K562 (cell line): ENCODE results near the gene HELT. TPM values are rescaled to one million over a fixed set of nuclear protein-coding genes. Genes with fewer than 3 reads are reported as not detected.

Experiments used
- ATAC-seq: fragments of 200-7000 bp; cut with Tn5 transposase; 3 replicates; pipeline ENCODE4 v1.9.1; 2020; ENCODE audit warnings: moderate library complexity
- Bru-seq: library from RNA; stranded (reverse); fragments of 400-500 nt; gene quantifications from one replicate; lab custom pipeline; 2021; lab: Mats Ljungman, UMichigan
- BruChase-seq, 2 experiments: library from RNA; stranded (reverse); fragments of 400-500 nt; gene quantifications; one replicate each; lab custom pipeline; 2021; lab: Mats Ljungman, UMichigan
- BruUV-seq: library from RNA; stranded (reverse); fragments of 400-500 nt; replicated peaks from 2 replicates; lab custom pipeline; 2021; lab: Mats Ljungman, UMichigan
- CTCF ChIA-PET: fragments of 300-600 bp; formaldehyde crosslinking; extraction: SDS; loops from one replicate; lab custom pipeline; 2021; ENCODE audit warnings: low intra/inter-chr PET ratio; lab: Yijun Ruan, JAX
- POLR2A ChIA-PET: fragments of 300-600, 350-650 bp; sonication (Branson Sonifier 250); formaldehyde crosslinking; extraction: SDS; loops from one replicate; lab custom pipeline; 2021; ENCODE audit warnings: antibody characterized with exemption, inconsistent platforms; lab: Yijun Ruan, JAX
- DNase-seq, 4 experiments: peaks; one replicate each; pipeline versions ENCODE4 v3.0.0 to v3.0.0-alpha.2; 2011 to 2018; ENCODE audit warnings: low spot score in 3 of 4, mixed read lengths in 3 of 4; ENCODE audit errors: extremely low read depth in 1 of 4
- FAIRE-seq: peaks from 2 replicates; lab custom pipeline; 2011; peaks lifted over from hg19 to GRCh38; lab: Jason Lieb, UNC
- H2AFZ ChIP-seq: 2 replicates; pipeline ENCODE4 v1.6.0; 2011; ENCODE audit warnings: low read depth, low read length, control low read depth, inconsistent platforms
- H3K27ac ChIP-seq: fragments of 200-600 bp; 3 replicates; pipeline ENCODE4 v1.8.0; 2011; ENCODE audit warnings: low read depth, mild to moderate bottlenecking, control low read depth, inconsistent platforms, low read length, moderate library complexity, mixed read lengths; ENCODE audit errors: extremely low read depth
- H3K27me3 ChIP-seq, 2 experiments: fragments of 300-600 bp in 1 of 2; 2 replicates in 1 of 2; 3 replicates in 1 of 2; pipeline versions ENCODE4 v1.6.0 to v1.8.0; 2011; ENCODE audit warnings: inconsistent platforms in 2 of 2, low read length in 2 of 2, mild to moderate bottlenecking in 1 of 2, mixed read lengths in 1 of 2, moderate library complexity in 1 of 2; ENCODE audit not compliant: control insufficient read depth in 2 of 2, insufficient read depth in 2 of 2
- H3K36me3 ChIP-seq: fragments of 300-600 bp; 3 replicates; pipeline ENCODE4 v1.8.0; 2011; ENCODE audit warnings: mild to moderate bottlenecking, low read length, inconsistent platforms; ENCODE audit not compliant: control insufficient read depth, insufficient read depth
- H3K4me1 ChIP-seq, 2 experiments: fragments of 200-600 bp in 1 of 2; replicated peaks in 1 of 2; 2 replicates in 1 of 2; 3 replicates in 1 of 2; pipeline versions ENCODE4 v1.5.1 to v1.8.0; 2011; ENCODE audit warnings: inconsistent platforms in 2 of 2, low read length in 2 of 2, mild to moderate bottlenecking in 1 of 2, mixed read lengths in 1 of 2, moderate library complexity in 1 of 2; ENCODE audit not compliant: control insufficient read depth in 2 of 2, insufficient read depth in 2 of 2
- H3K4me2 ChIP-seq: 2 replicates; pipeline ENCODE4 v1.6.1; 2011; ENCODE audit warnings: low read length, control low read depth, inconsistent platforms, mixed read lengths; ENCODE audit not compliant: insufficient read depth
- H3K4me3 ChIP-seq: fragments of 200-600 bp; sonication (generic), shearing (Covaris generic); 2 replicates; pipeline ENCODE4 v1.5.1; 2016; ENCODE audit warnings: control low read depth, inconsistent platforms
- H3K79me2 ChIP-seq: fragments of 200-600 bp; 3 replicates; pipeline ENCODE4 v1.8.0; 2011; ENCODE audit warnings: low read length, inconsistent platforms; ENCODE audit not compliant: control insufficient read depth, insufficient read depth
- H3K9ac ChIP-seq, 2 experiments: 2 replicates each; pipeline versions ENCODE4 v1.6.0 to v1.6.1; 2011; ENCODE audit warnings: low read depth in 2 of 2, low read length in 2 of 2, control low read depth in 1 of 2, inconsistent platforms in 1 of 2, mild to moderate bottlenecking in 1 of 2, mixed read lengths in 1 of 2; ENCODE audit not compliant: insufficient read depth in 1 of 2
- H3K9me1 ChIP-seq: one replicate; pipeline ENCODE4 v1.6.0; 2011; ENCODE audit warnings: inconsistent platforms, mild to moderate bottlenecking, low read length, moderate library complexity; ENCODE audit not compliant: control insufficient read depth, insufficient read depth
- H3K9me3 ChIP-seq: replicated peaks from 2 replicates; pipeline ENCODE4 v1.5.1; 2011; ENCODE audit warnings: low read depth, low read length, inconsistent platforms; ENCODE audit not compliant: control insufficient read depth, insufficient read depth
- H4K20me1 ChIP-seq: replicated peaks from 2 replicates; pipeline ENCODE4 v1.6.1; 2011; ENCODE audit warnings: low read length, inconsistent platforms, mixed read lengths; ENCODE audit not compliant: control insufficient read depth, insufficient read depth
- CSDE1 ChIP-seq, 2 experiments: fragments of 450-650 bp; IDR thresholded peaks; 2 replicates each; pipeline ENCODE4 v1.6.1; 2016; ENCODE audit warnings: mild to moderate bottlenecking in 1 of 2
- KAT7 ChIP-seq: sonication (generic); formaldehyde crosslinking; IDR thresholded peaks from 2 replicates; pipeline ENCODE4 v1.8.0; 2022; ENCODE audit warnings: missing genetic modification reagents, mild to moderate bottlenecking, borderline replicate concordance
- WGBS: fragments of 100-300 bp; shearing (Covaris generic); methylation state at CpG from one replicate; pipeline ENCODE4 v1.1.6; 2016; ENCODE audit warnings: low coverage, mixed read lengths; ENCODE audit not compliant: insufficient coverage; ENCODE audit errors: missing lambda C conversion rate; 5-methylcytosine and 5-hydroxymethylcytosine counted together
- in situ Hi-C: fragments of 300-500 bp; cut with MboI; formaldehyde crosslinking; loops from 4 replicates; pipeline ENCODE4 v1.15.0; 2018; ENCODE audit warnings: inconsistent platforms, mixed read lengths
- intact Hi-C: fragments of 100-400 bp; cut with micrococcal nuclease; formaldehyde crosslinking; loops from 2 replicates; pipeline ENCODE4 v1.14.2; 2022
- long read RNA-seq, 3 experiments: library from polyadenylated mRNA in 2 of 3; library from RNA in 1 of 3; unstranded in 2 of 3; stranded (forward) in 1 of 3; transcript quantifications; one replicate each; pipeline ENCODE4 v2.0.0, GENCODE V29; 2019 to 2022
- polyA minus RNA-seq, 3 experiments: library from RNA; depleted of rRNA, polyadenylated mRNA; stranded (reverse); fragments of >200 nt; gene quantifications; 2 replicates each; pipeline ENCODE4 v1.2.3, GENCODE V29; 2011
- polyA plus RNA-seq, 8 experiments: library from polyadenylated mRNA; depleted of rRNA in 4 of 8; stranded (reverse) in 5 of 8; unstranded in 3 of 8; fragments of >200 nt; fragmentation: Nextera tagmentation in 2 of 8; fragmentation: Illumina TruSeq in 1 of 8; extraction: Ambion mirVana in 2 of 8; extraction: Trizol in 1 of 8; gene quantifications; 2 replicates each; pipeline versions ENCODE4 v1.2.1 to v1.2.3, GENCODE V29; 2011 to 2014; ENCODE audit warnings: inconsistent platforms in 1 of 8, missing spikeins in 1 of 8
- total RNA-seq, 7 experiments: library from RNA; depleted of rRNA in 6 of 7; stranded (reverse); fragments of >200 nt in 6 of 7; fragmentation: Illumina TruSeq in 2 of 7; extraction: Trizol in 2 of 7; gene quantifications; 2 replicates each; pipeline versions ENCODE4 v1.2.1 to v1.2.3, GENCODE V29; 2011 to 2021; ENCODE audit warnings: low replicate concordance in 1 of 7
- TF ChIP-seq, protein P1 (sequence below), 2 experiments: IDR thresholded peaks; 2 replicates each; pipeline ENCODE4 v1.6.1; 2011; ENCODE audit warnings: borderline replicate concordance in 1 of 2, control low read depth in 1 of 2, low read depth in 1 of 2, low read length in 1 of 2, mild to moderate bottlenecking in 1 of 2, mixed read lengths in 1 of 2, moderate library complexity in 1 of 2; ENCODE audit not compliant: insufficient read depth in 1 of 2, insufficient read length in 1 of 2, poor library complexity in 1 of 2, severe bottlenecking in 1 of 2; ENCODE audit errors: extremely low read depth in 1 of 2

The HELT gene, protein sequence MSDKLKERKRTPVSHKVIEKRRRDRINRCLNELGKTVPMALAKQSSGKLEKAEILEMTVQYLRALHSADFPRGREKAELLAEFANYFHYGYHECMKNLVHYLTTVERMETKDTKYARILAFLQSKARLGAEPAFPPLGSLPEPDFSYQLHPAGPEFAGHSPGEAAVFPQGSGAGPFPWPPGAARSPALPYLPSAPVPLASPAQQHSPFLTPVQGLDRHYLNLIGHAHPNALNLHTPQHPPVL
- total RNA-seq (2011; cell fraction: chromatin; rRNA removed; ENCODE audit: low replicate concordance): not detected in 2 replicates
- not detected in 2 replicates for total RNA-seq (2011; cell fraction: nucleolus; rRNA removed)
- total RNA-seq (2011; cell fraction: nucleoplasm; rRNA removed): not detected in 2 replicates
- total RNA-seq (2014; rRNA removed) (not detected in 2 replicates), total RNA-seq (2014; rRNA removed; fragmentation: Illumina TruSeq; extraction: Trizol) (not detected in 2 replicates), total RNA-seq (2015; rRNA removed; fragmentation: Illumina TruSeq; extraction: Trizol) (not detected in 2 replicates), total RNA-seq (2021) (not detected in 2 replicates), polyA plus RNA-seq (2011; rRNA removed) (not detected in 2 replicates), polyA plus RNA-seq (2014; fragmentation: Illumina TruSeq; extraction: Trizol) (not detected in 2 replicates), polyA plus RNA-seq (2014; fragmentation: Nextera tagmentation; extraction: Ambion mirVana) (not detected), polyA plus RNA-seq (2014; rRNA removed) (not detected in 2 replicates), polyA minus RNA-seq (2011; rRNA and poly(A)+ RNA removed) (not detected in 2 replicates), Bru-seq, nascent RNA (not detected), BruChase-seq, experiment 1, labeled RNA remaining after a 2-hour chase (not detected), BruChase-seq, experiment 2, labeled RNA remaining after a 6-hour chase (not detected)
- polyA plus RNA-seq (2011; cell fraction: cytosol; rRNA removed): not detected in 2 replicates
- not detected in 2 replicates for polyA plus RNA-seq (2011; cell fraction: nucleus; rRNA removed)
- not detected in 2 replicates for polyA plus RNA-seq (2012)
- not detected in 2 replicates for polyA minus RNA-seq (2011; cell fraction: cytosol; rRNA and poly(A)+ RNA removed)
- not detected in 2 replicates for polyA minus RNA-seq (2011; cell fraction: nucleus; rRNA and poly(A)+ RNA removed)
- long read RNA-seq, experiment 1: 0 reads
- long read RNA-seq, experiment 2: 0 reads
- long read RNA-seq, experiment 3: 0 reads

DNA sequence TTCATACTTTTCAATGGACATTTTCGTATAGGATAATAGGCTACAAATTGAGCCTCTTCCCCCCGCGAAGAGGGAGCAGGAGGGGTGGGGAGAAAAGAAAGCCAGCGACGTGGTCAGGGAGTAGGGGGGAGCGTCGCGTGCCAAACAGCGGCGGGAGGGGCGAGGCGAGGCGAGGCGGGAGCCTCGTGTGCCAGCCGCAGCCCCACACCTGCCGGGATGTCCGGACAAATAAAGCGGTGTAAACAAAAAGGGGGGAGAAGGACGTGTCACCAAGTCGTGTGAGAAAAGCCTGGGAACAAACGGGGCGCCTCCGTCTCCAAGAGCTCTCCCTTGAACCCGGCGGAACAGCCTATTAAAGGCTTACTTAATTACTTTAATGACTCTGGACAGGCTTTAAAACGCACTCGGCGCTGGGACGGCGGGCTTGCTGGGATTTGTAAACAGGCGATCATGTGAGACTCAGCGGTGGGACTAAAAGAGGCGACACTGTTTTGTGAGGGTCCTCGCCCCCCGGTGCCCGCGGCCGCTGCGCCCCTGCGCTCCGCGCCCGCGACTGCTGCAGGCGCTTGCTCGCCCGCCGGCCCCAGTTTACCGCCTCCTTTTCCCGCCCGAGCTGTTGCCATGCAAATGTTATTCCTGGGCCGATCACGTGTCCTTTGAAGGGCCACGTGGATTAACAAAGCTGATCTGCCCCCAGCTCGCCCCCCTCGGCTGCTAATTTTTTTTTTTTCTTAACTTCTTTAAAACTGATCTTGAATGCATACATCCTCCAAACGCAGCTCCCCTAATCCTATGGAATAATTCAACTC lies at the start of gene HELT:
TSS of gene HELT (plus strand) at position 527 of the 809 bp plus-strand sequence. CDS start 439 bp downstream, outside the sequence.
- no peak within 1 kb of the TSS for H3K4me3 ChIP-seq
- in situ Hi-C loops (no loop called here), intact Hi-C loops (no loop called here)
- H3K36me3 ChIP-seq: no peaks in the 10 kb centered on the region
- DNase-seq (no peak), FAIRE-seq (no peak), ATAC-seq (no peak)
- peaks cover 0 to 35% of the 10 kb centered on the region in 2 experiments; a peak in 2 of 5 replicates for H3K4me1 ChIP-seq
- ChIA-PET CTCF (no interaction called here), POLR2A (no interaction called here)
- no peaks in the 10 kb centered on the region for H3K79me2 ChIP-seq
- H3K9me3 ChIP-seq: no peaks in the 10 kb centered on the region
- no peak within 1 kb of the TSS for H3K4me2 ChIP-seq
- 17% methylated on average over 53 of the region's 58 CpGs for WGBS
- peaks cover 53 to 81% of the 10 kb centered on the region in 2 experiments for H3K27me3 ChIP-seq
- no peak within 1 kb of the TSS for H2AFZ ChIP-seq
- no peak within 1 kb of the TSS for H3K27ac ChIP-seq
- no peak within 1 kb of the TSS for H3K9ac ChIP-seq
- H3K9me1 ChIP-seq: no peaks in the 10 kb centered on the region
- BruUV-seq: no TSS peak
- TF ChIP-seq KAT7 (CRISPR knock-in tag) (no peak), CSDE1 (IDR thresholded peaks at IDR 0.05) (no peak)
- TF ChIP-seq, protein P1, sequence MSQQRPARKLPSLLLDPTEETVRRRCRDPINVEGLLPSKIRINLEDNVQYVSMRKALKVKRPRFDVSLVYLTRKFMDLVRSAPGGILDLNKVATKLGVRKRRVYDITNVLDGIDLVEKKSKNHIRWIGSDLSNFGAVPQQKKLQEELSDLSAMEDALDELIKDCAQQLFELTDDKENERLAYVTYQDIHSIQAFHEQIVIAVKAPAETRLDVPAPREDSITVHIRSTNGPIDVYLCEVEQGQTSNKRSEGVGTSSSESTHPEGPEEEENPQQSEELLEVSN (IDR thresholded peaks at IDR 0.05; ENCODE audit: borderline replicate concordance in 1 of 2, extremely low read depth in 1 of 2, insufficient read depth in 1 of 2, insufficient read length in 1 of 2, low read depth in 1 of 2, low read length in 1 of 2, poor library complexity in 1 of 2, severe bottlenecking in 1 of 2): peak in 1 of 2 experiments; percentile 12
- H4K20me1 ChIP-seq: no peaks in the 10 kb centered on the region
